Endothelial cell of umbilical vein (primary cell): ENCODE data around the gene KLRB1. TPM values are rescaled to one million over a fixed set of nuclear protein-coding genes. Genes with fewer than 3 reads are reported as not detected.

ENCODE experiments used
- Bru-seq: library from RNA; stranded (reverse); fragments of 400-500 nt; gene quantifications from one replicate; lab custom pipeline; 2021; lab: Mats Ljungman, UMichigan
- BruChase-seq, 2 experiments: library from RNA; stranded (reverse); fragments of 400-500 nt; gene quantifications; one replicate each; lab custom pipeline; 2021; lab: Mats Ljungman, UMichigan
- BruUV-seq: library from RNA; stranded (reverse); fragments of 400-500 nt; replicated peaks from 2 replicates; lab custom pipeline; 2021; lab: Mats Ljungman, UMichigan
- CTCF ChIA-PET: fragments of 300-600, 350-600 bp; sonication (Branson Sonifier 250); formaldehyde crosslinking; loops from one replicate; lab custom pipeline; 2021; ENCODE audit warnings: antibody characterized with exemption, inconsistent platforms; lab: Charles Lee
- POLR2A ChIA-PET: fragments of 300-600, 350-600 bp; sonication (Branson Sonifier 250); formaldehyde crosslinking; loops from one replicate; lab custom pipeline; 2021; ENCODE audit warnings: antibody characterized with exemption, inconsistent platforms; lab: Charles Lee
- DNase-seq: peaks from one replicate; pipeline ENCODE4 v3.0.0-alpha.2; 2011; ENCODE audit warnings: low read depth, low spot score
- FAIRE-seq: peaks from 2 replicates; lab custom pipeline; 2011; peaks lifted over from hg19 to GRCh38; lab: Jason Lieb, UNC
- H2AFZ ChIP-seq: 2 replicates; pipeline ENCODE4 v1.6.0; 2012; ENCODE audit warnings: low read depth, low read length, control low read depth, inconsistent platforms
- H3K27ac ChIP-seq: 2 replicates; pipeline ENCODE4 v1.5.1; 2011; ENCODE audit warnings: low read depth, mild to moderate bottlenecking, control low read depth, low read length, moderate library complexity; ENCODE audit not compliant: insufficient read depth
- H3K27me3 ChIP-seq, 2 experiments: 2 replicates each; pipeline versions ENCODE4 v1.6.0 to v1.6.1; 2011; ENCODE audit warnings: low read length in 2 of 2, mixed read lengths in 1 of 2; ENCODE audit not compliant: control insufficient read depth in 2 of 2, insufficient read depth in 2 of 2
- H3K36me3 ChIP-seq, 2 experiments: 2 replicates in 1 of 2; 3 replicates in 1 of 2; pipeline ENCODE4 v1.5.1; 2011; ENCODE audit warnings: low read length in 2 of 2, mild to moderate bottlenecking in 1 of 2, moderate library complexity in 1 of 2; ENCODE audit not compliant: control insufficient read depth in 2 of 2, insufficient read depth in 2 of 2; ENCODE audit errors: extremely low read depth in 1 of 2
- H3K4me1 ChIP-seq: 3 replicates; pipeline ENCODE4 v1.5.1; 2011; ENCODE audit warnings: mild to moderate bottlenecking, low read length; ENCODE audit not compliant: control insufficient read depth, insufficient read depth; ENCODE audit errors: extremely low read depth
- H3K4me2 ChIP-seq: 2 replicates; pipeline ENCODE4 v1.6.1; 2011; ENCODE audit warnings: low read length, control low read depth, mixed read lengths; ENCODE audit not compliant: insufficient read depth
- H3K4me3 ChIP-seq, 3 experiments: fragments of 200-600 bp in 1 of 3; sonication (generic), shearing (Covaris generic) in 1 of 3; replicated peaks in 1 of 3; 2 replicates each; pipeline ENCODE4 v1.5.1; 2011 to 2016; ENCODE audit warnings: control low read depth in 3 of 3, low read length in 3 of 3, mild to moderate bottlenecking in 2 of 3, inconsistent platforms in 1 of 3, low read depth in 1 of 3, moderate library complexity in 1 of 3; ENCODE audit not compliant: insufficient read depth in 1 of 3
- H3K79me2 ChIP-seq: 2 replicates; pipeline ENCODE4 v1.6.0; 2012; ENCODE audit warnings: low read length, inconsistent platforms; ENCODE audit not compliant: control insufficient read depth, insufficient read depth
- H3K9ac ChIP-seq: replicated peaks from 2 replicates; pipeline ENCODE3; 2011; ENCODE audit warnings: low read length, control low read depth; ENCODE audit not compliant: insufficient read depth; ENCODE audit errors: extremely low read depth
- H3K9me1 ChIP-seq: replicated peaks from 3 replicates; pipeline ENCODE4 v1.6.0; 2011; ENCODE audit warnings: mild to moderate bottlenecking, low read length; ENCODE audit not compliant: control insufficient read depth, insufficient read depth; ENCODE audit errors: extremely low read depth
- H3K9me3 ChIP-seq: replicated peaks from 2 replicates; pipeline ENCODE4 v1.5.1; 2012; ENCODE audit warnings: low read length, inconsistent platforms; ENCODE audit not compliant: control insufficient read depth, insufficient read depth
- H4K20me1 ChIP-seq: replicated peaks from 2 replicates; pipeline ENCODE3; 2011; ENCODE audit warnings: mild to moderate bottlenecking, low read length; ENCODE audit not compliant: control insufficient read depth, insufficient read depth; ENCODE audit errors: extremely low read depth
- EZH2 ChIP-seq: IDR thresholded peaks from 2 replicates; pipeline ENCODE4 v1.6.1; 2012; ENCODE audit warnings: borderline replicate concordance, low read depth, mild to moderate bottlenecking, moderate library complexity, low read length, inconsistent platforms; ENCODE audit not compliant: severe bottlenecking
- FOS ChIP-seq: IDR thresholded peaks from 2 replicates; pipeline ENCODE4 v1.6.1; 2011; ENCODE audit warnings: mild to moderate bottlenecking, low read length, moderate library complexity, borderline replicate concordance; ENCODE audit not compliant: insufficient read depth
- GATA2 ChIP-seq: IDR thresholded peaks from 2 replicates; pipeline ENCODE4 v1.7.0; 2011; ENCODE audit warnings: low read depth, mild to moderate bottlenecking, moderate library complexity, mixed read lengths, low read length; ENCODE audit not compliant: insufficient read length, insufficient read depth
- JUN ChIP-seq: IDR thresholded peaks from 2 replicates; pipeline ENCODE4 v1.6.1; 2011; ENCODE audit warnings: borderline replicate concordance, low read depth; ENCODE audit not compliant: insufficient read length, insufficient read depth
- MYC ChIP-seq: IDR thresholded peaks from one replicate; pipeline ENCODE4 v1.6.1; 2011; ENCODE audit warnings: mild to moderate bottlenecking, low read depth, low read length
- POLR2A ChIP-seq: IDR thresholded peaks from 2 replicates; pipeline ENCODE4 v1.6.1; 2012; ENCODE audit warnings: low read depth, mild to moderate bottlenecking, control low read depth, low read length
- POLR2AphosphoS5 ChIP-seq: IDR thresholded peaks from 2 replicates; pipeline ENCODE4 v1.6.1; 2012; ENCODE audit warnings: low read depth, mild to moderate bottlenecking, control low read depth, low read length, moderate library complexity; ENCODE audit not compliant: insufficient read depth
- dilution Hi-C: fragments of 300-500 bp; cut with MboI; formaldehyde crosslinking; loops from one replicate; pipeline ENCODE4 v1.15.0; 2019; ENCODE audit warnings: low sequenced_read_pairs; ENCODE audit not compliant: extremely low pct_ligation_motif_present
- intact Hi-C: fragments of 100-400 bp; cut with micrococcal nuclease; formaldehyde crosslinking; loops from one replicate; pipeline ENCODE4 v1.10.0; 2022
- long read RNA-seq: library from polyadenylated mRNA; stranded (forward); transcript quantifications from one replicate; pipeline ENCODE4 v2.0.0, GENCODE V29; 2021
- polyA minus RNA-seq, 3 experiments: library from RNA; depleted of rRNA, polyadenylated mRNA; stranded (reverse); fragments of >200 nt; gene quantifications; 1 replicate in 1 of 3; 2 replicates in 2 of 3; pipeline ENCODE4 v1.2.3, GENCODE V29; 2011
- polyA plus RNA-seq, 4 experiments: library from polyadenylated mRNA; depleted of rRNA in 3 of 4; stranded (reverse) in 3 of 4; unstranded in 1 of 4; fragments of >200 nt; gene quantifications; 2 replicates each; pipeline versions ENCODE4 v1.2.1 to v1.2.3, GENCODE V29; 2011 to 2012; ENCODE audit warnings: missing spikeins in 1 of 4
- total RNA-seq: library from RNA; stranded (reverse); gene quantifications from 2 replicates; pipeline ENCODE4 v1.2.3, GENCODE V29; 2021
- TF ChIP-seq, protein P1 (sequence below), 2 donors: IDR thresholded peaks; 1 replicate in 1 of 2; 2 replicates in 1 of 2; pipeline ENCODE4 v1.5.1; 2011; ENCODE audit warnings: low read length in 2 of 2, mild to moderate bottlenecking in 2 of 2, moderate library complexity in 2 of 2, control low read depth in 1 of 2, inconsistent platforms in 1 of 2, low read depth in 1 of 2; ENCODE audit not compliant: insufficient read depth in 1 of 2; ENCODE audit errors: extremely low read depth in 1 of 2
- TF ChIP-seq, protein P2 (sequence below): IDR thresholded peaks from 2 replicates; pipeline ENCODE4 v1.6.1; 2011; ENCODE audit not compliant: insufficient read depth, insufficient read length

The KLRB1 gene
- total RNA-seq (not detected in 2 replicates), polyA plus RNA-seq (not detected in 2 replicates), polyA minus RNA-seq (not detected in 2 replicates), Bru-seq, nascent RNA (not detected), BruChase-seq, experiment 1, labeled RNA remaining after a 6-hour chase (not detected), BruChase-seq, experiment 2, labeled RNA remaining after a 2-hour chase (not detected)
- not detected in 2 replicates for polyA plus RNA-seq (2011; cell fraction: cytosol; rRNA removed)
- not detected in 2 replicates for polyA plus RNA-seq (2011; cell fraction: nucleus; rRNA removed)
- not detected in 2 replicates for polyA plus RNA-seq (2012)
- polyA minus RNA-seq (2011; cell fraction: cytosol; rRNA and poly(A)+ RNA removed), result not detected
- polyA minus RNA-seq (2011; cell fraction: nucleus; rRNA and poly(A)+ RNA removed), result not detected in 2 replicates
- long read RNA-seq, result 0 reads

DNA sequence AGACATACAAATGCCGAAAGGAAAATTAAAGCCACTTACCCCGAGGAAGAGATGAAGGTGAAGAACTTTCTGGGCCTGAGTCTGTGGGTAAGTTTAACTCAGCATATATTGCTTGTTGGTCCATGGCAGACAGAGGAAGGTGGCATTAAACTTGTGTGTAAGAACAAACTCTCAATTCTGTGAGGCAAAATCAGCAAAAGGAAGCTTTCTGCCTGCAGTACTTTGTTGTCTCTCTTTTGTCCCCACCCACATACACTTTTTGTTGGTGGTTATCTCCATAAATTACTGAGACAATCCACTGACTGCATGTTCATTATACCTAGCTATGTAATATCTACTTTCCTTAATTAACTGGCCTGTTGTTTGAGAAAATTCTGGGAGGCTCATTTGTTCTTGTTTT lies at the start of gene KLRB1:
TSS of gene KLRB1 (minus strand) at position 201 of the 400 bp plus-strand sequence. CDS start at position 124, 77 bp downstream.
- Histone ChIP-seq H3K27me3 (no peaks in the 10 kb centered on the region), H3K9ac (no peak within 1 kb of the TSS), H3K36me3 (no peaks in the 10 kb centered on the region), H3K9me1 (no peaks in the 10 kb centered on the region), H3K4me2 (no peak within 1 kb of the TSS), H3K4me1 (no peaks in the 10 kb centered on the region), H3K4me3 (no peak within 1 kb of the TSS), H4K20me1 (no peaks in the 10 kb centered on the region), H3K27ac (no peak within 1 kb of the TSS), H3K79me2 (no peaks in the 10 kb centered on the region), H3K9me3 (no peaks in the 10 kb centered on the region), H2AFZ (no peak within 1 kb of the TSS)
- FAIRE-seq (no peak), DNase-seq (no peak)
- intact Hi-C loops, result no loop called here
- ChIA-PET POLR2A (no interaction called here), CTCF (no interaction called here)
- dilution Hi-C loops, result no loop called here
- TF ChIP-seq, protein P1, sequence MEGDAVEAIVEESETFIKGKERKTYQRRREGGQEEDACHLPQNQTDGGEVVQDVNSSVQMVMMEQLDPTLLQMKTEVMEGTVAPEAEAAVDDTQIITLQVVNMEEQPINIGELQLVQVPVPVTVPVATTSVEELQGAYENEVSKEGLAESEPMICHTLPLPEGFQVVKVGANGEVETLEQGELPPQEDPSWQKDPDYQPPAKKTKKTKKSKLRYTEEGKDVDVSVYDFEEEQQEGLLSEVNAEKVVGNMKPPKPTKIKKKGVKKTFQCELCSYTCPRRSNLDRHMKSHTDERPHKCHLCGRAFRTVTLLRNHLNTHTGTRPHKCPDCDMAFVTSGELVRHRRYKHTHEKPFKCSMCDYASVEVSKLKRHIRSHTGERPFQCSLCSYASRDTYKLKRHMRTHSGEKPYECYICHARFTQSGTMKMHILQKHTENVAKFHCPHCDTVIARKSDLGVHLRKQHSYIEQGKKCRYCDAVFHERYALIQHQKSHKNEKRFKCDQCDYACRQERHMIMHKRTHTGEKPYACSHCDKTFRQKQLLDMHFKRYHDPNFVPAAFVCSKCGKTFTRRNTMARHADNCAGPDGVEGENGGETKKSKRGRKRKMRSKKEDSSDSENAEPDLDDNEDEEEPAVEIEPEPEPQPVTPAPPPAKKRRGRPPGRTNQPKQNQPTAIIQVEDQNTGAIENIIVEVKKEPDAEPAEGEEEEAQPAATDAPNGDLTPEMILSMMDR (IDR thresholded peaks at IDR 0.05; ENCODE audit: extremely low read depth in 1 of 2, insufficient read depth in 1 of 2, low read depth in 1 of 2, low read length in 2 of 2), result no peak
- TF ChIP-seq EZH2 (no peak), GATA2 (no peak), POLR2AphosphoS5 (no peak), JUN (no peak), POLR2A (no peak), MYC (no peak), FOS (no peak)
- TF ChIP-seq, protein P2, sequence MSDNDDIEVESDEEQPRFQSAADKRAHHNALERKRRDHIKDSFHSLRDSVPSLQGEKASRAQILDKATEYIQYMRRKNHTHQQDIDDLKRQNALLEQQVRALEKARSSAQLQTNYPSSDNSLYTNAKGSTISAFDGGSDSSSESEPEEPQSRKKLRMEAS, result no peak
- BruUV-seq, result no TSS peak
